Mammary epithelial cell (primary cell): ENCODE data around the gene TMEM94.
A peak's percentile ranks its signal among the peaks of the same experiment; 100 is the strongest.

Experiments
- CTCF ChIP-seq, 2 donors: IDR thresholded peaks in 1 of 2; conservative IDR thresholded peaks in 1 of 2; 2 replicates each; pipeline ENCODE4 v1.5.1; 2011 to 2012; ENCODE audit warnings: inconsistent platforms in 2 of 2, low read length in 2 of 2, mild to moderate bottlenecking in 2 of 2, control low read depth in 1 of 2, low read depth in 1 of 2; ENCODE audit not compliant: insufficient read depth in 1 of 2; ENCODE audit errors: extremely low read depth in 1 of 2
- EZH2 ChIP-seq: IDR thresholded peaks from 2 replicates; pipeline ENCODE4 v1.6.1; 2012; ENCODE audit warnings: low read length, inconsistent platforms, borderline replicate concordance

GRCh38 chr17:75515496-75516254 is 59.2 kb downstream of the TMEM94 start, which contains the start of gene CASKIN2:
- TF ChIP-seq EZH2 (no peak), CTCF (conservative IDR thresholded peaks at IDR 0.05 in 1 of 2, IDR thresholded peaks at IDR 0.05 in 1 of 2; ENCODE audit: extremely low read depth in 1 of 2, insufficient read depth in 1 of 2, low read depth in 1 of 2, low read length in 2 of 2) (peak; percentile 80 to 98)
